BE2C (cell line): ENCODE data around the gene CUL4A.

Experiments
- DNase-seq: peaks from one replicate; pipeline ENCODE4 v3.0.0-alpha.2; 2020
- H3K27me3 ChIP-seq: fragments of 250-450 bp; sonication (Bioruptor Pico); 2 replicates; pipeline ENCODE4 v1.5.1; 2020; ENCODE audit warnings: mild to moderate bottlenecking
- H3K36me3 ChIP-seq: fragments of 250-450 bp; sonication (Bioruptor Pico); 2 replicates; pipeline ENCODE4 v1.5.1; 2020; ENCODE audit warnings: mild to moderate bottlenecking
- H3K4me1 ChIP-seq: fragments of 250-450 bp; sonication (Bioruptor Pico); 2 replicates; pipeline ENCODE4 v1.5.1; 2020
- H3K4me3 ChIP-seq: 2 replicates; pipeline ENCODE4 v1.5.1; 2011; ENCODE audit warnings: low read depth, low read length
- H3K9me3 ChIP-seq: fragments of 250-450 bp; sonication (Bioruptor Pico); 2 replicates; pipeline ENCODE4 v1.5.1; 2020
- TF ChIP-seq, protein P1 (sequence below): IDR thresholded peaks from 2 replicates; pipeline ENCODE4 v1.5.1; 2012; ENCODE audit warnings: mild to moderate bottlenecking, low read depth, low read length

CUL4A gene

DNA sequence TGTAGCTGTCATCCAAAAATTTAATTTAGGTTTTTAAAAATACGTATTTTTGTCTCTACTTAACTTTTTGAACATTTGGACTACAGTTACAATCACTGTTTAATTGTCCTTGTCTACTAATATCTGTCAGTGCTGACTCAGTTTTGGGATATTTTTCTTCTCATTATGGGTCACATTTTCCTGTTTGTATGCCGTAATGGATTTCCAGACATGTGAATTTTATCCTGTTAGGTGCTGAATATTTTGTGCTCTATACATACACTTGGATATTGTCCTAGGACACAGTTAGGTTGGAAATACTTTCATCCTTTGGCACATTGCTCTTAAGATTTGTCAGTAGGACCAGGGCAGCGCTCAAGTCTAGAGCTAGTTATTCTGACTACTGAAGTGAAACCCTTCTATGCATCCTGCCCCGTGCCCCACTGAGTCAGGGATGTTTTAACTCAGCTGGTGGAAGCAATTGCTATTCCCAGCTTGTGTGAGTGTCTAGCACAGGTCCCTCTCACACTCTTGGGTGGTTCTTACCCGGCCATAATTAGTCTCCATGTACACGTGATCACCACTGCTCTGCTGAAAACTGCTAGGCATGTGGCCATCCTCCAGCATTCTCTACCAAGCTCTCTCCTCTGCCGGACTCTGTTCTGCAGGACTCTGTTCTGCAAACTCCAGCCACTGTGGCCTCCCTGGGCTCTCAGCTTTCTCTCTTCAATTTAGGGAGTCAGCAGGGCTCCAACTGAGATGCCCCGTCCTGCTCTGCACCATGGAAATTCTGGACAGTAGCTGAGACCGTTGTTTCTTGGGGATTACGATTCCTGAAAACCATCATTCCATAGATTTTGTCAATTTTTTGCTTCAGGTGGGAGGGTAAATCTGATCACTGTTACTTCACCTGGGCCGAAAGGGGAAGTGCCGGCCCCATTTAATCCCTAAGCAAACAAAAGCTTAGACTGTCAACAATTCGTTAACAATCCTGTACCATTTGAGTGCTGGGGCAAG lies 39.8 kb upstream of the CUL4A start:
- no peak for DNase-seq
- Histone ChIP-seq H3K36me3 (peaks cover 43% of the 10 kb centered on the region), H3K4me3 (no peak overlapping the region)

DNA sequence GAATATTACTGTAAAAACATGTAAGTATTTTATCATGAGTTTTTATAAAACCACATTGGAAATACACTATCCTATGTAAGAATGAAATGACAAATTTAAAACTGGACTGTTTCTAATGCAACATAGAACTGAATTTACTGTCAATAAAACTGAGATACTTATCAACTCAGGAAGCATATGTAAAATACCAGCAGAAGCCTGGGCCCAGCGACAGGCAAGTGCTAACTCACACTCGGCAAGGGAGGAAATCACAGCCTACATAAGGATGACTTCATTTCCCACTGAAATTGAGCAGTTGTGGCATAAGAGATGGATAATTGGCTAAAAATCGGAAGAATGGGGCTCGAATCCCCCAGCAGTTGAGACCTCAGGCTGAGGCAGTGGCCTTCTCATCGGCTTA lies 38.9 kb upstream of the CUL4A start:
- Histone ChIP-seq H3K9me3 (no peaks in the 10 kb centered on the region), H3K27me3 (no peaks in the 10 kb centered on the region), H3K4me1 (peaks cover 10% of the 10 kb centered on the region), H3K36me3 (peaks cover 49% of the 10 kb centered on the region), H3K4me3 (no peak overlapping the region)
- no peak for DNase-seq
- TF ChIP-seq, protein P1, sequence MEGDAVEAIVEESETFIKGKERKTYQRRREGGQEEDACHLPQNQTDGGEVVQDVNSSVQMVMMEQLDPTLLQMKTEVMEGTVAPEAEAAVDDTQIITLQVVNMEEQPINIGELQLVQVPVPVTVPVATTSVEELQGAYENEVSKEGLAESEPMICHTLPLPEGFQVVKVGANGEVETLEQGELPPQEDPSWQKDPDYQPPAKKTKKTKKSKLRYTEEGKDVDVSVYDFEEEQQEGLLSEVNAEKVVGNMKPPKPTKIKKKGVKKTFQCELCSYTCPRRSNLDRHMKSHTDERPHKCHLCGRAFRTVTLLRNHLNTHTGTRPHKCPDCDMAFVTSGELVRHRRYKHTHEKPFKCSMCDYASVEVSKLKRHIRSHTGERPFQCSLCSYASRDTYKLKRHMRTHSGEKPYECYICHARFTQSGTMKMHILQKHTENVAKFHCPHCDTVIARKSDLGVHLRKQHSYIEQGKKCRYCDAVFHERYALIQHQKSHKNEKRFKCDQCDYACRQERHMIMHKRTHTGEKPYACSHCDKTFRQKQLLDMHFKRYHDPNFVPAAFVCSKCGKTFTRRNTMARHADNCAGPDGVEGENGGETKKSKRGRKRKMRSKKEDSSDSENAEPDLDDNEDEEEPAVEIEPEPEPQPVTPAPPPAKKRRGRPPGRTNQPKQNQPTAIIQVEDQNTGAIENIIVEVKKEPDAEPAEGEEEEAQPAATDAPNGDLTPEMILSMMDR, result no peak

More for the DNA sequence above, 39.8 kb upstream of the CUL4A start:
- TF ChIP-seq, protein P1, result no peak
- Histone ChIP-seq H3K27me3 (no peaks in the 10 kb centered on the region), H3K9me3 (no peaks in the 10 kb centered on the region; the same call in 1 of the 2 replicates), H3K4me1 (peaks cover 10% of the 10 kb centered on the region)

DNA sequence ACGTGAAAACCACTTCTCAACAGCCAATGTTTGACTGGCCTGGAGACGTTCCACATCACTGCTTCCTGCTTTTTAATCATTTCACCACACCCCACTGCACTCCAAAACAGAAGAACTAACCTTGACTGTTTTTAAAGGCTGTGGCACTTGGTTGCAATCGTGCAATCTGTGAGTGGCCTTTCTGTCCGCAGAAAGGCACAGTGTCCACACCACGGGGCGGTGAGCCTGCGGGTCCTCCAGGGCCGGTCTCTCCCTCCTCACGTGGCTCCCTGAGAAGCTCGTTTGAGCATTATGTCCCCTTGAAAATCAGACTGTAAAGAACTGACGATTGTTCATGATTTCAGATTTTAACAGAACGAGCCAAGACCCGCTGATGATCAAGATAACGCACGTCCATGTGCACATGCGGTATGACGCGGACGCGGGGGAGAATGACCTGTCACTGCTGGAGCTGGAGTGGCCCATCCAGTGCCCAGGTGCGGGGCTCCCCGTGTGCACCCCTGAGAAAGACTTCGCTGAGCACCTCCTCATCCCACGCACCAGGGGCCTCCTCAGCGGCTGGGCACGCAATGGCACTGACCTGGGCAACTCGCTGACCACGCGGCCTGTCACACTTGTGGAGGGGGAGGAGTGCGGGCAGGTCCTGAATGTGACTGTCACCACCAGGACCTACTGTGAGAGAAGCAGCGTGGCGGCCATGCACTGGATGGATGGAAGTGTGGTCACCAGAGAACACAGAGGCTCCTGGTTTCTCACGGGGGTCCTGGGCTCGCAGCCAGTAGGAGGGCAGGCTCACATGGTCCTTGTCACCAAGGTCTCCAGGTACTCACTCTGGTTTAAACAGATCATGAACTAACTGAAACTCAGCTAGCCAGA lies 37.9 kb upstream of the CUL4A start:
- no peak for DNase-seq
- H3K27me3 ChIP-seq, result no peaks in the 10 kb centered on the region
- H3K36me3 ChIP-seq, result peaks cover 57% of the 10 kb centered on the region
- no peak overlapping the region for H3K4me3 ChIP-seq
- TF ChIP-seq, protein P1, result no peak
- peaks cover 10% of the 10 kb centered on the region for H3K4me1 ChIP-seq
- no peaks in the 10 kb centered on the region for H3K9me3 ChIP-seq

DNA sequence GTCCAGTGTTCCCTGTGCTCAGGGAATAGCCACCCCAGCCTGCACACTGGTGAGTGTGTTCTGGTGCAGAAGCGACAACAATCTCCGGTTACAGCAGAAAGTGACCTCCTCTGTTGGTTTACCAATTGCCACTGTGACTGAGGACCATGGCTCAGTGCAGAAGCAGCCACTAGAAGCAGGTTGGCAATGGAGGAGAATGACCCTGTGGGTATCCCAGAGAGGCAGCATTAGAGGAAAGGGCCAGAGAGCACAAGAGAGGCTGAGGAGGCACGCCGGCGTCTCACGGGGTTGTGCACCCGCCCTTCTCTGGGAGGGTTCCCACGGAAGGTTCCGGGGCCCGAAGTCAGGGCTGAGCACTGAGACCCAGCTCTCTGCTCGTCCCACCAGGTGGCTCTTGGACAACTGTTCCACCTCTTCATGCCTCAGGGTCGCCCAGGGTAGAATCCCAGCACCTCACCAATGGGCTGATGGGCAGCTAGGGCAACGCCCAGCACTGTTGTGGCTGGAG lies 36.9 kb upstream of the CUL4A start:
- Histone ChIP-seq H3K4me1 (peaks cover 10% of the 10 kb centered on the region), H3K36me3 (peaks cover 66% of the 10 kb centered on the region), H3K9me3 (no peaks in the 10 kb centered on the region), H3K4me3 (no peak overlapping the region), H3K27me3 (no peaks in the 10 kb centered on the region)
- DNase-seq, result no peak
- TF ChIP-seq, protein P1, result no peak

DNA sequence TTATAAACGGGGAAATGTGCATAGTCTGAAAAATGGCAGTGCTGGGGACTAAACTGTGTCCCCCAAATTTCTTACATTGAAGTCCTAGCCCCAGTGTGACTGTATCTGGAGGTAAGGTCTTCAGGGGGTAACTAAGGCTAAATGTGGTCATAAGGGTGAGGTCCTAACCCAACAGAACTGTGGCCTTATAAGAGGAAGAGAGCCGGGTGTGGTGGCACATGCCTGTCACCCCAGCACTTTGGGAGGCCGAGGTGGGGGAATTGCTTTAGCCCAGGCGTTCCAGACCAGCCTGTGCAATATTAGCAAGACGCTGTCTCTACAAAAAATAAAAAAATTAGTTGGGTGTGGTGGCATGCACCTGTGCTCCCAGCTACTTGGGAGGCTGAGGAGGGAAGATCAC lies 33.1 kb upstream of the CUL4A start:
- H3K4me3 ChIP-seq, result no peak overlapping the region
- DNase-seq, result no peak
- no peaks in the 10 kb centered on the region for H3K27me3 ChIP-seq
- no peaks in the 10 kb centered on the region for H3K9me3 ChIP-seq
- peaks cover 73% of the 10 kb centered on the region for H3K36me3 ChIP-seq
- peaks cover 11% of the 10 kb centered on the region for H3K4me1 ChIP-seq
- TF ChIP-seq, protein P1, result no peak
